Measurements from ENCODE around the gene GNRHR. TPM values are rescaled to one million over a fixed set of nuclear protein-coding genes. Genes with fewer than 3 reads are reported as not detected.
"Not testable (repeated sequence)": the region's sequence is repeated elsewhere in the genome, so short reads cannot be mapped to it uniquely, and the experiment has no call there.

The GNRHR gene
- total RNA-seq (2014; rRNA removed; shearing (Covaris generic)), result not detected in 2 replicates

GRCh38 chr4:67754288-67754687 is at the start of gene GNRHR:
TSS of gene GNRHR (minus strand) at chr4:67754388. CDS start at chr4:67754335, 53 bp downstream.
- DNase-seq (ENCODE audit: low read depth), result no peak

GRCh38 chr4:67796810-67797209 is 42.6 kb upstream of the GNRHR start:
- DNase-seq (ENCODE audit: low read depth), result no peak

GRCh38 chr4:67790721-67791120 is 36.5 kb upstream of the GNRHR start:
- DNase-seq (ENCODE audit: low read depth), result no peak

- no peak for DNase-seq (ENCODE audit: low read depth)
These were observed 33.1 kb upstream of the GNRHR start for GRCh38 chr4:67787311-67787710.

- DNase-seq (ENCODE audit: low read depth), result no peak
These were observed 31.3 kb upstream of the GNRHR start for GRCh38 chr4:67785528-67785927.

- DNase-seq (ENCODE audit: low read depth), result peak; percentile 27
These were observed 25.4 kb upstream of the GNRHR start for GRCh38 chr4:67779631-67780030.

GRCh38 chr4:67776746-67777145 is 22.6 kb upstream of the GNRHR start:
- DNase-seq (ENCODE audit: low read depth), result no peak

- DNase-seq (ENCODE audit: low read depth), result no peak
These were observed 16.2 kb upstream of the GNRHR start for GRCh38 chr4:67770422-67770821.

- DNase-seq (ENCODE audit: low read depth), result no peak
These were observed 11.7 kb upstream of the GNRHR start for GRCh38 chr4:67765928-67766327.

GRCh38 chr4:67765401-67765800 is 11.2 kb upstream of the GNRHR start:
- DNase-seq (ENCODE audit: low read depth), result no peak

GRCh38 chr4:67764183-67764582 is 10.0 kb upstream of the GNRHR start:
- DNase-seq (ENCODE audit: low read depth), result no peak

GRCh38 chr4:67762086-67762485 is 7.9 kb upstream of the GNRHR start:
- DNase-seq (ENCODE audit: low read depth), result peak; percentile 63

- not testable (repeated sequence) for DNase-seq (ENCODE audit: low read depth)
These were observed 2.8 kb upstream of the GNRHR start for GRCh38 chr4:67756991-67757390.

GRCh38 chr4:67755974-67756373 is 1.8 kb upstream of the GNRHR start:
- DNase-seq (ENCODE audit: low read depth), result no peak

- DNase-seq (ENCODE audit: low read depth), result no peak
These were observed 2.9 kb downstream of the GNRHR start for GRCh38 chr4:67751260-67751659.

- DNase-seq (ENCODE audit: low read depth), result no peak
These were observed 3.5 kb downstream of the GNRHR start for GRCh38 chr4:67750691-67751090.

- no peak for DNase-seq (ENCODE audit: low read depth)
These were observed 4.9 kb downstream of the GNRHR start for GRCh38 chr4:67749286-67749685.

GRCh38 chr4:67746797-67747495 is 7.2 kb downstream of the GNRHR start:
- peak; percentile 44 for DNase-seq (ENCODE audit: low read depth)

- DNase-seq (ENCODE audit: low read depth), result peak; percentile 11
These were observed 9.5 kb downstream of the GNRHR start for GRCh38 chr4:67744561-67745283.

GRCh38 chr4:67743194-67743593 is 11.0 kb downstream of the GNRHR start:
- DNase-seq (ENCODE audit: low read depth), result no peak

- no peak for DNase-seq (ENCODE audit: low read depth)
These were observed 17.9 kb downstream of the GNRHR start for GRCh38 chr4:67736262-67736661.

- DNase-seq (ENCODE audit: low read depth), result no peak
These were observed 18.9 kb downstream of the GNRHR start for GRCh38 chr4:67735325-67735724.

- not testable (repeated sequence) for DNase-seq (ENCODE audit: low read depth)
These were observed 23.7 kb downstream of the GNRHR start for GRCh38 chr4:67730511-67730910.

Data from M059J (cell line).